Measurements from ENCODE around the gene PARP6. TPM values are rescaled to one million over a fixed set of nuclear protein-coding genes. Genes with fewer than 3 reads are reported as not detected.

PARP6 gene
- total RNA-seq, 2 experiments from 2014 or later = 54.4 to 54.9 TPM

DNA sequence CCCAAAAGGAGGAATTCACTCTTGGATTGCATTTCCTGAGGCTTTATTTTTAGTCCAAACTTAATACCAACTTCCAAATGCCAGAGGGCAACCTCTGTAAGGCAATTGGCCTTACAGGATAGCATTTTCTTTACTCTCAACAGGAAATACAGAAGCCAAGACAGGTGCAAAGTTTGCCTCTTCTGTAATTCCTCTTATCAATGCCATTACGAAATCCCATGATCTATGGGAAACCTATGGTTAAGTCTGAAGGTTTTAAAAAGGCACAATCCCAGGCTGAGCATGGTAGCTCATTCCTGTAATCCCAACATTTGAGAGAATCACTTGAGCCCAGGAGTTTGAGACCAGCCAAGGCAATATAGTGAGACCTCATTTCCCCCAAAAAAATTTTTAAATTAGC, 56.3 kb downstream of the PARP6 start:
- ChIA-PET CTCF (interaction anchor here (0.6 to 1.7 kb wide), 2 partner anchors 11 kb away, joined by 4 to 5 read pairs; no protein-coding TSS in a partner anchor), POLR2A (interaction anchor here (1.5 kb wide), 1 partner anchor 8 kb away, joined by 6 read pairs; no protein-coding TSS in a partner anchor)

DNA sequence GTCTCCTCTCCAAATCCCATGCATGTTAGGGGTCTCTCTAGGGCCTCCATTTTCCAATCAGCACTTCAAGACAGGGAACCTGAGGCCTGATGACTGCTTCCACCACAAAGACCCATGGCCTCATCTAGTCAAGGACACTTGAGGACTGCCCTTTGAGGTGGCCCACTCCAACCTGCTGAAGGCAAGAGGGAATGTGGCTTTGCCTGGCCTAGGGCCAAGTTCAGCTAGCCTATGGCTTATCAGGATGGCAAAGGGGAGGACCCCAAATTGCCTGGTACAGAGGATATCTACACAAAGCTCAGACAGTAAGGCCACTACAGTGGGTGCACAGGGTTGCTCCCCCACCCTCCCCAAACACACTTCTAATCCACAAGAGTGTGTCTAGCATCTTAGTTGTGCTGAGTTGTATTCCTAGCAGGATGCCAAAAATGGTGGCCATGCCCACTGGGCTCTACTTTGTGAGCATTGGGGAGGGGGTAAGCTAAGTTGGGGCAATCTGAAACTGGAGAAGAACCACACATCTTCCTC, 64.7 kb downstream of the PARP6 start:
- POLR2A ChIA-PET = interaction anchor here (0.8 to 1.4 kb wide), 2 partner anchors 9 to 19 kb away, joined by 3 to 6 read pairs; no protein-coding TSS in a partner anchor
- CTCF ChIA-PET = interaction anchor here (0.7 to 1.0 kb wide), 2 partner anchors 9 to 20 kb away, joined by 3 read pairs; no protein-coding TSS in a partner anchor

DNA sequence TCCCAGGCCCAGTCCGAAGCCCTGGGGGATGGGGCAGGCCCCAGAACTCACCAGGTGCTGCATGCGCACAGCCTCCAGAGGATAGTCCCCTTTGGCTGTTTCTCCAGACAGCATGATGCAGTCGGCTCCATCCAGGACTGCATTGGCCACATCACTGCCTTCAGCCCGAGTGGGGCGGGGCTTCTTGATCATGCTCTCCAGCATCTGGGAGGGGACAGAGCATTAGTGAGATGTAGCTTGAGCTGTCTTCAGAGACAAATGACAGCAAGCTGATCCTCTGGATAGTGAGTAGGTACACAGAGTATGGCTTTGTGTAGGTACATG, 65.7 kb downstream of the PARP6 start:
- CTCF ChIA-PET = interaction anchor here (1.1 kb wide), 1 partner anchor 20 kb away, joined by 3 read pairs; no protein-coding TSS in a partner anchor
- POLR2A ChIA-PET = interaction anchor here (0.8 to 1.1 kb wide), 3 partner anchors 12 to 20 kb away, joined by 3 to 4 read pairs (median 4); no protein-coding TSS in a partner anchor

DNA sequence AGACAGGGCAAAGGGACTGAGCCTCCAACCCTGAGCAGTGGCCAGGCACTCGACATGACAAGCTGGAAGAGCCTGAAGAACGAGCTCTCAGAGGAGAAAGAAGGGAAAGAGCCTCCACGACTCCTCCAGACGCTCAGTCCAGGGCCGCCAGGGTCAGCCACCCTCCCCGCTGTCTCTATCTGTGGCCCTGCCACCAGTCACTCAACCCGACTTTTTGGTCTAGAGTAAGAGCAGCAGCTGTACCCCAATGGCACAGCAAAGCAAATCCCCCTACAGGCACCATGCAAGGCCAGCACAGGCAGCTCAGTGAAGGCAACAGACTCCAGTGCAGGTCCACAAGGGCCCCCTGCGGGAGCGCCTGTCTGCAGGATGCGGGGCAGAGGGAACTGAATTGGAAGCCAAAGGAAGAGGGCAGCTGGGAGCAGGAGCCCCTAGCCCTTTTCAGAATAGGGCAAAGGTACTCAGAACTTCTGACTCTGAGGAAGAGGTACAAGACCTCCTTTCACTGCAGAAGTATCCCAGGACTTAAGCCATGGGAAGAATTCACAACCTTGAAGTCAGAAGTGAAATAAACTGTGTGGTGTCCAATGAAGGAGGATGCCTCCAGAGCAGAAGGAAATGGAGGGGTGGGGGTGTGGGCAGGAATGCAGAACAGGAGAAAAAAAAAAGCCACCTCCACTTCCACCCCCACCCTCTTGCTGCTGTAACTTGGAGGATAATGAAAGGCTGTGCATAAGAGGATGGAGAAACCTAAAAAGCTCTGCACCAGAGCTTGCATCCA, 66.3 kb downstream of the PARP6 start:
- ChIA-PET POLR2A (interaction anchor here (0.8 to 1.1 kb wide), 5 partner anchors 13 to 21 kb away, joined by 3 to 4 read pairs (median 3); no protein-coding TSS in a partner anchor), CTCF (interaction anchor here (1.1 to 1.3 kb wide), 2 partner anchors 10 to 21 kb away, joined by 3 to 5 read pairs; no protein-coding TSS in a partner anchor)

DNA sequence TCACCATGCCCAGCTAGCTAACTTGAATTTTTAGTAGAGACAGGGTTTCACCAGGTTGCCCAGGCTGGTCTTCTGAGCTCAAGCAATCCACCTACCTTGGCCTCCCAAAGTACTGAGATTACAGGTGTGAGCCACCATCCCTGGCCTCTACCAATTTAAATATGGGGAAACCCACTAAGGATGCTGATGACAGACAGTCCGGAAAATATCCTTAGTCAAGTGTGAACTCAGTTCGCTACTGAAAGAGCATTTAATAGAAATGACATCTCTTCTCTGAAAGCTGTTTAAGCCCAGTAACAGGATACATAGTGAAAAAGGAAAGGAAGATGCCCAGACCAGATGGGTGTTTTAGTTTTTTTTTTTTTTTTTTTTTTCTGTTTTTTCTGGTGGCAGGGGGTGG, 67.1 kb downstream of the PARP6 start:
- POLR2A ChIA-PET = interaction anchor here (0.7 to 1.1 kb wide), 4 partner anchors 15 to 109 kb away, joined by 3 to 5 read pairs (median 3); no protein-coding TSS in a partner anchor
- CTCF ChIA-PET = interaction anchor here (1.3 kb wide), 1 partner anchor 11 kb away, joined by 5 read pairs; no protein-coding TSS in a partner anchor

DNA sequence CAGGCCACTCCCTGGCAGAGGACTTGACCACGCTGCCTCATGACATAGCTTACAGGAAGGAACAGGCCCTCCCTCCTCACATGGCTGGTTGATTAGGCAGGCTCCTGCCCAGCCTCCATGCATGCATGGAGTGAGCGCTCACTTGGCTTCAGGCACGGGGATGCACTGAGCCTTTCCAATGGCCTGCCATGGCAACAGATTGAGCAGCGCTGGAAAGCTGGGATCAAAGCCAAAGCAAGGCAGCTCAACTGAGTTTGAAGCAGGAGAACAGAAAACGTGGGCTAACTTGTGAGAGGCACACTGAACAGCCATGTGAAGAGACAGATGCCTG, 68.9 kb downstream of the PARP6 start:
- CTCF ChIA-PET = no interaction called here

DNA sequence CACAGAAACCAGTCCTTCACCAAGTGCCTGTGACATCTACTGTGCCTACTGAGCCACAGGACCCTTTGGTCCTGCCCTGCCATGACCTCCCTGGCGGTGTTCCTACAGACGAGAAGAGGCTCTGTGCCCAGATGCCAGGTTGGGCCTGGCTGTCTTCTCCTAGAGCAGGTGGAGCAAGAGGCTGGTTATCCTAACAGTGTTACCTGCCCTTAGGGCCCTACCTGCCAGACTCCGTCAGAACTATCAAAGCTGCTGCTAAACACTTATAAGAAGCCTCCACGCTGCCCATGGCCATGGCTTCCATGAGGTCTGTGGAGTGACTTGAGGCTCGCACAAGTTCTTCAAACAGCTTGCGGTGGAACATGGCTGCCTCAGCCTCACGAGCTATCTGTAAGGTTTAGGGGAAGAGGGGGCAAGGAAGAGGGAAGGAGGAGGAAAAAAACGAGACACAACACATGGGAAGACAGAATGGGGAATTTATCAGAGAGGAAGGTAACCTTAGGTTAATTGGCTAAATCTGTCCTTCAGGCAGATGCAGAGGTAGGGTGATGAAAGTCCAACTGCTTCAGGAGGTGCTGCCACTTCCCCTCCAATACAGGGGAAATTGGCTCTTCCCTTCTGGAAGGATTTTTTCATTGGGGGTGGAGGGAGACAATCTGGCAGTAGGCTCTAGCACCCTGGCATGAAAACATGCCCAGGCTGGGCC, 69.4 kb downstream of the PARP6 start:
- CTCF ChIA-PET = interaction anchor here (0.9 kb wide), 1 partner anchor 18 kb away, joined by 3 read pairs; no protein-coding TSS in a partner anchor
- POLR2A ChIA-PET = interaction anchor here (0.7 to 1.2 kb wide), 2 partner anchors 24 to 28 kb away, joined by 3 to 4 read pairs; partner anchors contain the start of gene PKM

More for the DNA sequence above, 68.9 kb downstream of the PARP6 start:
- POLR2A ChIA-PET = interaction anchor here (0.7 to 1.2 kb wide), 2 partner anchors 24 to 27 kb away, joined by 3 to 4 read pairs; partner anchors contain the start of gene PKM

DNA sequence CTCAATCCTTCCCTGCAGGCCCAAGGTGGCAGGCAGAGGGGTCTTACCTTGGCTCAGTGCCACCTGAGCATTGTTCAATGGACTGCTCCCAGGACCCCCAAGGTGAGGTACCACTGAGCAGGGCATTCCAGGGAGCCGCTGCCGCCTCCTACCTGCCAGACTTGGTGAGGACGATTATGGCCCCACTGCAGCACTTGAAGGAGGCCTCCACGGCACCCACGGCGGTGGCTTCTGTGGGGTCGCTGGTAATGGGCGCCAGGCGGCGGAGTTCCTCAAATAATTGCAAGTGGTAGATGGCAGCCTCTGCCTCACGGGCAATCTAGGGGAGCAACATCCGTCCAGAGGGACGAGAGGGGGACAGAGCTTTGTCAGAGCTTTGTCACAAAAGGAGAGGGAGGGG, 70.1 kb downstream of the PARP6 start:
- POLR2A ChIA-PET = interaction anchor here (1.2 kb wide), 1 partner anchor 29 kb away, joined by 4 read pairs; the partner anchor contains the start of gene PKM
- CTCF ChIA-PET = interaction anchor here (0.9 kb wide), 1 partner anchor 19 kb away, joined by 3 read pairs; no protein-coding TSS in a partner anchor

DNA sequence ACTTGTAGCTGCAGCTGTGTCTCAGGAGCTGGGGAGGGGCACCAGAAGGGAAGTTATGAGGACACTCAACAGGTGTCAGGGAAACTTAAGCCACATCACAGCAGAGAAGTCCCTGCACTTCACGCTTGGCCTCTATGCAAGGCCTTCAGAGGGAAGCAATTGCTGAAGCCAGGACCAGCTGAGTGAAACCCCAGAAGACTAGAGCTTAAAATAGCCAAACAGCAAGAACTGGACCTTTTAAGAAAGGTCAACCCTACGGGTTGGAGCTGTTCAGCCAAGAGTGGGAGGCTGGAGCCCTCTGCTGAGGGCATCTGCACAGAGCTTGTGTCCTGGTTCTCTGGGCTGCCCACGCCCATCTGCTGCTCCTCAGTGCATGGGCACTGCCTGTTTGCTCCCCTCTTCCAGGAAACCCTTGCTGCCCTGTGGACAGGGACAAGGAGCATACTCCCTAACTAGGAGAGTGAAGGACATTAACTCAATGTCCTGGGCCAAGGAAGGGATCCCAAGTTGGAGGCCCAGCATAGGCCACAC, 70.9 kb downstream of the PARP6 start:
- POLR2A ChIA-PET = no interaction called here
- CTCF ChIA-PET = interaction anchor here (0.5 to 2.7 kb wide), 4 partner anchors 9 to 26 kb away, joined by 3 to 8 read pairs (median 4); no protein-coding TSS in a partner anchor

DNA sequence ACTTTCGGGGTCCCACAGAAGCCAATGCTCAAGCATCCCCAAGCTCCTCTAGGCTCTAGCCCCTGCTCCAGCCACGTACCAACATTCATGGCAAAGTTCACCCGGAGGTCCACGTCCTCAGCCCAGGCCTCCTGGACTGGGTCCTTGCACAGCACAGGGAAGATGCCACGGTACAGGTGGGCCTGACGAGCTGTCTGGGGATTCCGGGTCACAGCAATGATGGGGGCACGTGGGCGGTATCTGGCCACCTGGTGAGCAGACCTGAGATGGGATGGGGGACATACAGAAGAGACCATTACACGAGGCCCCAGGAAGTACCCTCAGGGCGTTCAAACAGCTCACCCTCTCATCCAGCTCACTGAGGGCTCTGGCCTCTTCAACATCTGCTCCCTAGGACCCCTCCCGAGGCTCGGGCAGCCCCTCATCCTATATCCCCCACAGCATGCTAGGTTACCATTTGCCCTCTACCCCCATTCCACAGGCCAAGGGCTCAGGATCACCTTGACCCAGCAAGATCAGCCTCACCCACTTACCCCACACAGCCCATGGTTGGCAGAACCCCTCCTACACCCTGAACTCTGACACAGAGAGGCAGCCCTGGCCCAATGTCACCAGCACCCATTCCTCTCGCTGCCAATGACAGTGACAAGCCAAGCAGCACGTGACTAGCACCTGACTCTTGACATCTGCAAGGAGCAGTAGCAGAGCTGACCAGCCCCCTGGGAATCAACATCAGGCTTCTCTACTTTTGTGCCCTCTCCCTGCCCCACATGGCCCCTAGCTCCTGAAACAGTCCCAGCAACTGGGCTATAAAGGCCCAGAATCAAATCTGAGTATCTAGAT, 71.7 kb downstream of the PARP6 start:
- ChIA-PET CTCF (interaction anchor here (0.7 to 2.7 kb wide), 6 partner anchors 10 to 74 kb away, joined by 3 to 8 read pairs (median 4); no protein-coding TSS in a partner anchor), POLR2A (interaction anchor here (0.8 kb wide), 1 partner anchor 63 kb away, joined by 3 read pairs; no protein-coding TSS in a partner anchor)

DNA sequence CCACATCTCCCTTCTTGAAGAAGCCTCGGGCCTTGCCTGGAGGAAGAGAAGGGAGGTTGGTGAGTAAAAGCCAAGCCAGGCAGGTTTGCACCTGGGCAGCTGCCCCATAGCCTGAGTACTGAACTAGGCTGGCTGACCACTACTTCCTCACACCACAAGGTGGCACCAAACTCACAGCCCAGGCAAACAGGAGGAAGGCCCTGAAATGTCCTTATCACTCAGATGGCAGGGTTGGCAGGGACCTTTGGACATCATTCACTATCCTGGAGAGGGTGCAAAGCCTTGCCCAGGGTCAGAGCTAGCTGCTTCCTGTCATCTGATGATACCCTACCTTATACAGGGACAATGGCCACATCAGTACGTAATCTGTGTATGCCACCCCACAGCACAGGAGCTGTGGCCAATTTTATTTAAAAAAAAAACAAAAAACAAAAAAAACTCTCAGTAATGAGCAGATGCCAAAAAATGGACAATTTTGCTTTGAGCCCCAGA, 72.6 kb downstream of the PARP6 start:
- ChIA-PET POLR2A (interaction anchor here (0.7 to 0.8 kb wide), 2 partner anchors 64 to 431 kb away, joined by 3 read pairs; no protein-coding TSS in a partner anchor), CTCF (interaction anchor here (0.8 to 2.7 kb wide), 7 partner anchors 9 to 75 kb away, joined by 3 to 8 read pairs (median 4); no protein-coding TSS in a partner anchor)

DNA sequence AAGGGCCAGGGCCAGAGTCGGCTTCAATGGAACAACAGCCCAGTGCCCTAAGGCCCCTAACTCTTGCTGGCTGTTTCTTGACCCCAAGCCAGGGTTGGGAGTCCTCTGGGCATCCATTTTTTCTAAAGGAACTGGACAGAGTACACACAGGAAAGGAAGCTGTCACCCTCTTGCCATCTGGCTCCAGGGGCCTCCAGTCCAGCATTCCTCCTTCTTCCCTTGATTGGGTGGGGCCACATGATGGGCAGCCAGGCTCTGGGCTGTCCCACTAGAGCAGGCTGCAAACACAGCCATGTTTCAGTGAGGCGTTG, 73.2 kb downstream of the PARP6 start:
- ChIA-PET POLR2A (interaction anchor here (1.5 kb wide), 1 partner anchor 32 kb away, joined by 5 read pairs; the partner anchor contains the start of gene PKM), CTCF (interaction anchor here (0.7 to 2.7 kb wide), 5 partner anchors 9 to 38 kb away, joined by 3 to 8 read pairs (median 3); no protein-coding TSS in a partner anchor)

DNA sequence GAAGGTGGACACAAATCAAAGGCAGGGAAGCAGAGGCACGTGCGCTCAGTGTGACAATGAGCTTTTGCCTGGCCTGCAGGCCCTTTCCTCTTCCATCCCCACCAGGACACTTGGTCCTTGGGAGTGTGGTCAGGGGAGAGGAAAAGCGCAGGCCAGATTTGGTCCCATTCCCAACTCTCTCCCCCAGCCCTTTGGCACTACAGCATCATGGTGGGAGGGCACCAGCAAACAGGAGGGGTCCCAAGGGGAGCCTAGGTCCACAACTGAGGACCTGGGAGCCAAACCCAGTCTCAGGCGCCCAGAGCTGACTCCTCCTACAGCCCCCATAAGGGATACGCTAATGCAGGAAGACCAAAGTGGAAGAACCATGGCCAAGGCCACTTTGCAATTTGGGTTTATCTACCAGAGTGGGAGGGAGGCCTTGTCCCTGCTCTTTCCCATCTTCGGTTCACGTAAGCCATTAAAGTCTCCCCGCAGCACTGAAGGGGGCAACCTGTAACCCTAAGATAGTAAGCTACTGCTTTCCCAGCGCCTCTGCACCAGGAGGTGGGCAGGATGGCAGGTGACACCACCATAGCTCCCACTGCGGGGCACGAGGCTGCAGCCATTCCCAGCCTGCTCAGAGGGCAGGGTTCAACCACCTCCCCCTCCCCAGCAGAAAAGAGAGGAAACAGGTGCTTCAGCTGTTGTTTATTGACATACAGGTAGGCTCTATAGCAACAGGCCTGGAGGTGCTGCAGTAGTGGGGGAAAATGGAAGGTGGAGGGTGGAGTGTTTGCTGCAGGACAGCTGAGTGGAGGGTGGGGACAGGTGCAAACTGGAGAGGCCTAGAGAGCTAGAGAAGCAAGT, 73.8 kb downstream of the PARP6 start:
- POLR2A ChIA-PET = interaction anchor here (0.5 to 1.5 kb wide), 4 partner anchors 31 to 1703 kb away, joined by 3 to 5 read pairs (median 3); partner anchors contain the start of gene PKM
- CTCF ChIA-PET = interaction anchor here (0.7 to 2.7 kb wide), 6 partner anchors 10 to 32 kb away, joined by 3 to 8 read pairs (median 6); no protein-coding TSS in a partner anchor

DNA sequence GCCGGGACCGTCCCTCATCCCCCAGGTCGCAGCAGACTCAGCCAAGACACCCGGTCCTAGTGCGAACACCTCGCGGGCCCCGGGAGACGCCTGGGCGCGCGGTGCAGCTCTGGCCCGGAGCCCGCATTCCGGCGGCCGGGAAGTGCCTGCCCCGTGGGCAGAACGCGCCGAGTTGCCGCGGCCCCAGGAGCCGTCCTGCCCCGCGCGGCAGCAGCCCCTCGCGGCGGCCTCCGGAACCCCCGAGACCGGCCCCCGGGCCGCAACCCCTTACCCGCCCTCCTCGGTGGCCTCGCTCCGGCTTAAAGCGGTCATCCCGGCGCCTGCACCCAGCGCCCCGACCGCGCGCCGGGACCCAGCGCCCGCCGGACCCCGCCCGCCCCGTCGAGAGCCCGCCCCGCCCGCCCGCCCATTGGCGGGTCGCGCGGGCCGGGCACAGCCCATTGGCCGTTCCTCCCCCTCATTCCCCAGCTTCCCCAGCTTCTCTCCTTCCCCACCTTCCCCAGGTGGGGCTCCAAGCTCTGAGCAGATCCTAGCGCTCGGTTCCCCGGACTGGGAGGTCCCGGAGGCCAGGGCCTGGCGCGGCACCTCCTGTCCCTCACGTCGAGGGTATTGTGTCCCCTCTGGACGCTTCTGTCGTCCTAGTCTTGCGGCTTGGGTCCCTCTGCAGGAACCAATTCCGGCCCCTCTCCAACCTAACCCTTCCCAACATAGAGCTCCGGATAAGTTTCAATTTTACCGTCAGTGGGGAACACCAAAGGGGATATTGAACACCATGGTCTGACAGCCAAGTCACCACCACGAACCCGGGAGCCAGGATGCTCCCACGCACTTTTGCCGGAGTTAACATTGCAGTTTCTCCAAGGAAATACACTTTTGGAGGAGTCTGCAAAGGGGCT, 74.6 kb downstream of the PARP6 start, which contains the start of gene GRAMD2A:
Gene GRAMD2A (minus strand): TSS at position 328 of the 896 bp plus-strand sequence.
- CTCF ChIA-PET = interaction anchor here (1.0 to 1.9 kb wide), 2 partner anchors 14 to 29 kb away, joined by 4 to 8 read pairs; no protein-coding TSS in a partner anchor
- POLR2A ChIA-PET = interaction anchor here (0.5 to 1.5 kb wide), 6 partner anchors 22 to 1702 kb away, joined by 3 to 5 read pairs (median 3); partner anchors contain the start of gene PKM

DNA sequence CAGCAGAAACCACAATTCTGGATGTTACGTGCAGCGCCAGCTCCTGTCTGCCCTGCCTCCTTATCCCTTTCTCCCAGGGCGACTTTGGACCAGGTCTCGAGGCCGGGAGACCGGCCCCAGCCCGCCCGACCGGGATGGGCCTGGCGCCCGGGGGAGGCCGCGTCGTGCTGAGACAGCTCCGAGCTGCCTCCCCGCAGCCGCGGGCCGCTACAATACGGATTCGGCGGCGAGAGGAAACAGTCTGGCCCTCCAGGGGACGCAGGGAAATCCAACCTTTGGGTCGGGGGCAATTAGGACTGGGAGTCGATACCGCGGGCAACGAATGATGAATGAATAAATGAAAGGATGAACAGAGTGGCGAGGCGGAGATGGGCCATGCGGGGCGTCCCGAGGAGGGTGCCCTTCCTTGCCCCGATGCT, 75.3 kb downstream of the PARP6 start:
- ChIA-PET POLR2A (interaction anchor here (1.0 to 1.4 kb wide), 3 partner anchors 23 to 31 kb away, joined by 3 to 5 read pairs (median 3); no protein-coding TSS in a partner anchor), CTCF (interaction anchor here (1.9 kb wide), 1 partner anchor 29 kb away, joined by 8 read pairs; no protein-coding TSS in a partner anchor)
